ENCODE measurements around the gene HENMT1. TPM values are rescaled to one million over a fixed set of nuclear protein-coding genes. Genes with fewer than 3 reads are reported as not detected.

HENMT1 gene
- total RNA-seq, 3 donors from 2014 or later: 5.9 to 8.9 (median 7.8) TPM

DNA sequence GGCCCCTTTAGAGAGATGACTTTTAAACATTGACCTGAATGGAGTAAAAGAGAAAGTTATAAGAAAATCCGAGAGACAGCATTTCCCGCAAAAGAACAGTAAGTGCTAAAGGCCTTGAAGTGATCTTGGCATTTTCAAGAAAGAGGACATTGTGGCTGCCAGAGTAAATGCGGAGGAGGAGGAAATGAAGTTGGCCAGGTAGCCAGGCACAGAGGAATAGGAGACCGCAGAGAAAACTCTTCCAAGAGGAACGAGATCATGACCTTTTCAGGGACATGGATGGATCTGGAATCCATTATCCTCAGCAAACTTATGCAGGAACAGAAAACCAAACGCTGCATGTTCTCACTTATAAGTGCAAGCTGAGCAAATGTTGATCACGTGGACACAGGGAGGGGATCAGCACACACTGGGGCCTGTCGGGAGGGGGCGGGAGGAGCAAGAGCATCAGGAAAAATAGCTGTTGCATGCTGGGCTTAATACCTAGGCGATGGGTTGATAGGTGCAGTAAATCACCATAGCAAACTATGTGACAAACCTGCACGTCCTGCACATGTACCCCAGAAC lies 51.3 kb downstream of the HENMT1 start:
- DNase-seq: no peak
- Histone ChIP-seq H3K36me3 (ENCODE audit: low read depth) (no peaks in the 10 kb centered on the region), H3K4me1 (ENCODE audit: low read depth) (no peaks in the 10 kb centered on the region), H3K9me3 (no peaks in the 10 kb centered on the region), H3K4me3 (no peak overlapping the region)
- TF ChIP-seq, protein P1, sequence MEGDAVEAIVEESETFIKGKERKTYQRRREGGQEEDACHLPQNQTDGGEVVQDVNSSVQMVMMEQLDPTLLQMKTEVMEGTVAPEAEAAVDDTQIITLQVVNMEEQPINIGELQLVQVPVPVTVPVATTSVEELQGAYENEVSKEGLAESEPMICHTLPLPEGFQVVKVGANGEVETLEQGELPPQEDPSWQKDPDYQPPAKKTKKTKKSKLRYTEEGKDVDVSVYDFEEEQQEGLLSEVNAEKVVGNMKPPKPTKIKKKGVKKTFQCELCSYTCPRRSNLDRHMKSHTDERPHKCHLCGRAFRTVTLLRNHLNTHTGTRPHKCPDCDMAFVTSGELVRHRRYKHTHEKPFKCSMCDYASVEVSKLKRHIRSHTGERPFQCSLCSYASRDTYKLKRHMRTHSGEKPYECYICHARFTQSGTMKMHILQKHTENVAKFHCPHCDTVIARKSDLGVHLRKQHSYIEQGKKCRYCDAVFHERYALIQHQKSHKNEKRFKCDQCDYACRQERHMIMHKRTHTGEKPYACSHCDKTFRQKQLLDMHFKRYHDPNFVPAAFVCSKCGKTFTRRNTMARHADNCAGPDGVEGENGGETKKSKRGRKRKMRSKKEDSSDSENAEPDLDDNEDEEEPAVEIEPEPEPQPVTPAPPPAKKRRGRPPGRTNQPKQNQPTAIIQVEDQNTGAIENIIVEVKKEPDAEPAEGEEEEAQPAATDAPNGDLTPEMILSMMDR (IDR thresholded peaks at IDR 0.05): no peak
- intact Hi-C loops (cut with DNase I, micrococcal nuclease): no loop called here
- no peak for ATAC-seq

DNA sequence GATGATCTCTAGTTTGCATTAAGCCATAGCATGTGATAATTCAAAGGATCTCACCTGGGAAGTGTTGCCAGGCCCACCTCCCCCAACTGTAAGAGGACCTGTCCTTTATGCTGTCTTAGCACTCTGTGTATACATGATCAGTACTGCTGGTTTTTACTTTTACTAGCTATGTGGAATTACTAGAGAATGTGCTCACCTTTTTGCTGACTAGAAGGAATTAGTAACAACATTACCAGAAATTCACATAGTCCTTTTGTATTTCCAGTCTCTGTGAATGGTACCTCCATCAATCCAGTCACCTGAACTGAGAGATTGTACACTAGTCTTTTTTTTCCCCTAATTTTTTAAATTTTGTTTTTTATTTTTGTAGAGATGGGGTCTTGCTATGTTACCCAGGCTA lies 54.4 kb downstream of the HENMT1 start:
- TF ChIP-seq, protein P1 (IDR thresholded peaks at IDR 0.05): no peak
- ATAC-seq (no peak), DNase-seq (no peak)
- Histone ChIP-seq H3K9me3 (no peaks in the 10 kb centered on the region), H3K36me3 (ENCODE audit: low read depth) (no peaks in the 10 kb centered on the region), H3K4me1 (ENCODE audit: low read depth) (no peaks in the 10 kb centered on the region), H3K4me3 (no peak overlapping the region)
- intact Hi-C loops (cut with DNase I, micrococcal nuclease): no loop called here

DNA sequence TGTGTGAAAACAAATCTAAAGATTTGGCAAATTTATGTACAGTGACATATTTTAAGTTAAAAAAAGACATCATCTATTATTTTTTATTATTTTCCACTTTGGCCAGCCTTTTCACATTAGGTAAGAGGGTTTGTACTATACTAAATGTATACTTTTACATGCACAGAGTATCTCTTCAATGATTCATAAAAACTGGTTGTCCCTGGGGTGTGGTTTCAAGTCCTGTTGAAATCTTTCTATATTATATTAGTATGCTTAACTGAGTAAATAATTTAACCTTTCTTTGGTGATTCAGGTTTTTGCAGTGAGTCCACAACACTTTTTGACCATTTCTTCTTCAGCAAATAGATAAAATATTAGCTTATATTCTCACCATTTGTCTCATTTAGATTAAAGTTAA lies 55.3 kb downstream of the HENMT1 start:
- no peaks in the 10 kb centered on the region for H3K9me3 ChIP-seq
- TF ChIP-seq, protein P1 (IDR thresholded peaks at IDR 0.05): no peak
- no peak for DNase-seq
- no peaks in the 10 kb centered on the region for H3K4me1 ChIP-seq (ENCODE audit: low read depth)
- H3K36me3 ChIP-seq (ENCODE audit: low read depth): no peaks in the 10 kb centered on the region
- intact Hi-C loops (cut with DNase I, micrococcal nuclease): no loop called here
- no peak overlapping the region for H3K4me3 ChIP-seq
- ATAC-seq: no peak

DNA sequence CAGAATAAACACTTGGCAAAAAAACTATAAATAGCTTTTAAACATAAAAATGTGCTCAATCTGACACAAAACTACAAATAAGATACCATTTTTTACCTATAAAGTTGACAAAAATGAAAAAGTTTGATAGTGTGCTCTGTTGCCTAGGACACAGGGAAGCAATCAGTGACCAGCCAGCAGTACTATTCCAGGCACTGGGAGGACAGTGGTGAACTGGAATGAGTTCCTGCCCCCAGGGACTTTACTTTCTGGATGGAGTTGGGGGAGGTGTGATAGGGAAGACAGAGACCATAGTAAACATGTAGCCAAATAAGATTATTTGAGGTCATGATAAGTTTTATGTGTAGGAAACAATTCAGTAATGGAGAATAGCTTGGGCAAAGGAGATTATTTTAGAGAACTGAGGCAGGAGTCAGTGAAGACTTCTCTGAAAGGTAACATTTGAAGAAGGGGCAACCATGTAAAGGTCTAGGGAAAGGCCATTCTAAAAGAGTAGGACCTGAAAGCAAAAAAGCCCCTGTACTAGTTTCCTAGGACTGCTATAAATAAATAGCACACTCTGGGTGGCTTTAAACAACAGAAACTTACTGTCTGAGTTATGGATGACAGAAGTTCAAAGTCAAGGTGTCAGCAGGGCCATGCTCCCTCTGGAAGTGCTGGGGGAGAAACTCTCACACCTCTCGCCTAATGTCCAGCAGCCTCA lies 59.0 kb downstream of the HENMT1 start:
- TF ChIP-seq, protein P1 (IDR thresholded peaks at IDR 0.05): no peak
- H3K9me3 ChIP-seq: no peaks in the 10 kb centered on the region
- intact Hi-C loops (cut with DNase I, micrococcal nuclease): no loop called here
- H3K4me1 ChIP-seq (ENCODE audit: low read depth): peaks cover 3% of the 10 kb centered on the region
- DNase-seq: no peak
- ATAC-seq: no peak
- H3K4me3 ChIP-seq: no peak overlapping the region
- no peaks in the 10 kb centered on the region for H3K36me3 ChIP-seq (ENCODE audit: low read depth)

DNA sequence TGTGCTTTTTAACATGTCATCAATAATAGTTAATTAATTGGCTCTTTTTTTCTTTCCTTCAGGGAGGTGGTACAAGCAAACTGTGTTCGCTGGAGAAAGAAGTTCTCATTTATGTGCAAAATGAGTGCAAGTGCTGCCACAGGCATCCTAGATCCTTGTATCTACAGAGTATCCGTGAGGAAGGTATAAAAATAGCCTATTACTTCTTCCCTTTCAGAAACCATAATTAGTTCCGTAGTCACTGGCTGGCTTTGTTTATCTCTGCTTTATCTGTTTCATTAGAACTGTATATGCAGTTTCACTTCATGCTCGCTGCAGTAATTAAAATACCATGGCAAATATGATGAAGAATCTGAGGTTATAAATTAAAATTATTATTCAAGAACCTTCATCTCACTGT lies 60.4 kb downstream of the HENMT1 start:
- H3K4me3 ChIP-seq: no peak overlapping the region
- DNase-seq (no peak), ATAC-seq (no peak)
- TF ChIP-seq, protein P1 (IDR thresholded peaks at IDR 0.05): no peak
- H3K36me3 ChIP-seq (ENCODE audit: low read depth): no peaks in the 10 kb centered on the region
- intact Hi-C loops (cut with DNase I, micrococcal nuclease): no loop called here
- H3K4me1 ChIP-seq (ENCODE audit: low read depth): peaks cover 7% of the 10 kb centered on the region
- no peaks in the 10 kb centered on the region for H3K9me3 ChIP-seq
